HEK293T (cell line): ENCODE data around the gene PRR27.

ENCODE experiments used
- BHLHE40 ChIP-seq: fragments of 450-650 bp; IDR thresholded peaks from 2 replicates; pipeline ENCODE4 v1.6.1; 2016; ENCODE audit warnings: mild to moderate bottlenecking, moderate library complexity, borderline replicate concordance
- FOXK2 ChIP-seq: fragments of 450-650 bp; IDR thresholded peaks from 2 replicates; pipeline ENCODE4 v1.6.1; 2016; ENCODE audit warnings: mild to moderate bottlenecking
- FOXM1 ChIP-seq: fragments of 450-650 bp; IDR thresholded peaks from 2 replicates; pipeline ENCODE4 v1.6.1; 2017; ENCODE audit warnings: mild to moderate bottlenecking, borderline replicate concordance
- HDGF ChIP-seq: fragments of 450-650 bp; IDR thresholded peaks from 2 replicates; pipeline ENCODE4 v1.6.1; 2017; ENCODE audit warnings: antibody characterized with exemption, borderline replicate concordance
- LEF1 ChIP-seq: fragments of 450-650 bp; IDR thresholded peaks from 2 replicates; pipeline ENCODE4 v1.6.1; 2017; ENCODE audit warnings: mild to moderate bottlenecking, borderline replicate concordance
- NFRKB ChIP-seq: fragments of 450-650 bp; IDR thresholded peaks from 2 replicates; pipeline ENCODE4 v1.6.1; 2016; ENCODE audit warnings: mild to moderate bottlenecking, moderate library complexity
- SUZ12 ChIP-seq: fragments of 450-650 bp; IDR thresholded peaks from 2 replicates; pipeline ENCODE4 v1.6.1; 2016; ENCODE audit warnings: mild to moderate bottlenecking
- TARDBP ChIP-seq: fragments of 450-650 bp; IDR thresholded peaks from 2 replicates; pipeline ENCODE4 v1.6.1; 2016
- ZNF384 ChIP-seq: fragments of 450-650 bp; IDR thresholded peaks from 2 replicates; pipeline ENCODE4 v1.6.1; 2016

GRCh38 chr4:70153937-70154336, at the start of gene PRR27:
- TF ChIP-seq FOXM1 (no peak), FOXK2 (no peak), HDGF (no peak), BHLHE40 (no peak), LEF1 (no peak), NFRKB (no peak), ZNF384 (no peak), SUZ12 (no peak), TARDBP (no peak)
